DOHH2 (cell line): Measurements from ENCODE around the gene TBPL1.

Experiments
- H3F3A ChIP-seq: fragments of 200-600 bp; sonication (generic), shearing (Covaris generic); 2 replicates; pipeline ENCODE4 v1.6.0; 2016; ENCODE audit warnings: antibody characterized with exemption, mild to moderate bottlenecking; ENCODE audit not compliant: control insufficient read depth, insufficient read depth
- H3K27ac ChIP-seq: fragments of 200-600 bp; sonication (generic); 2 replicates; pipeline ENCODE4 v1.5.1; 2014; ENCODE audit warnings: low read depth, mild to moderate bottlenecking, low read length, moderate library complexity
- H3K27me3 ChIP-seq: fragments of 200-600 bp; sonication (generic); 2 replicates; pipeline ENCODE4 v1.6.1; 2014; ENCODE audit warnings: mild to moderate bottlenecking, low read length, mixed read lengths; ENCODE audit not compliant: control insufficient read depth
- H3K36me3 ChIP-seq: fragments of 200-600 bp; sonication (generic); 2 replicates; pipeline ENCODE4 v1.6.1; 2014; ENCODE audit warnings: mild to moderate bottlenecking, low read length, moderate library complexity, mixed read lengths; ENCODE audit not compliant: control insufficient read depth
- H3K4me1 ChIP-seq: fragments of 200-600 bp; sonication (generic); 2 replicates; pipeline ENCODE4 v1.6.1; 2014; ENCODE audit warnings: mild to moderate bottlenecking, low read length, mixed read lengths; ENCODE audit not compliant: control insufficient read depth
- H3K4me2 ChIP-seq: fragments of 200-600 bp; sonication (generic); 2 replicates; pipeline ENCODE4 v1.6.0; 2014; ENCODE audit warnings: mild to moderate bottlenecking, low read length, moderate library complexity
- H3K4me3 ChIP-seq: fragments of 200-600 bp; sonication (generic); 2 replicates; pipeline ENCODE4 v1.5.1; 2014; ENCODE audit warnings: mild to moderate bottlenecking, low read length, mixed read lengths
- H3K79me2 ChIP-seq: fragments of 200-600 bp; sonication (generic); 2 replicates; pipeline ENCODE4 v1.6.1; 2014; ENCODE audit warnings: mild to moderate bottlenecking, low read length, mixed read lengths; ENCODE audit not compliant: control insufficient read depth
- H3K9me2 ChIP-seq: fragments of 200-600 bp; sonication (generic); replicated peaks from 2 replicates; pipeline ENCODE4 v1.6.1; 2014; ENCODE audit warnings: mild to moderate bottlenecking, low read length, mixed read lengths; ENCODE audit not compliant: control insufficient read depth
- H3K9me3 ChIP-seq: fragments of 200-600 bp; sonication (generic); 2 replicates; pipeline ENCODE4 v1.6.1; 2014; ENCODE audit warnings: antibody characterized with exemption, low read length, mixed read lengths; ENCODE audit not compliant: control insufficient read depth, insufficient read depth
- H4K20me1 ChIP-seq: fragments of 200-600 bp; sonication (generic); 2 replicates; pipeline ENCODE4 v1.6.0; 2014; ENCODE audit warnings: low read depth, mild to moderate bottlenecking, antibody characterized with exemption, low read length, moderate library complexity; ENCODE audit not compliant: control insufficient read depth, insufficient read depth
- EZH2phosphoT487 ChIP-seq: fragments of 200-600 bp; sonication (generic); IDR thresholded peaks from 2 replicates; pipeline ENCODE4 v1.6.1; 2017; ENCODE audit warnings: borderline replicate concordance, mild to moderate bottlenecking, antibody characterized with exemption, low read length, moderate library complexity, mixed read lengths
- TF ChIP-seq, protein P1 (sequence below): fragments of 200-600 bp; sonication (generic); IDR thresholded peaks from one replicate; pipeline ENCODE4 v1.5.1; 2014; ENCODE audit warnings: antibody characterized with exemption, mild to moderate bottlenecking, low read depth, low read length; ENCODE audit not compliant: poor library complexity, severe bottlenecking

Gene TBPL1

DNA sequence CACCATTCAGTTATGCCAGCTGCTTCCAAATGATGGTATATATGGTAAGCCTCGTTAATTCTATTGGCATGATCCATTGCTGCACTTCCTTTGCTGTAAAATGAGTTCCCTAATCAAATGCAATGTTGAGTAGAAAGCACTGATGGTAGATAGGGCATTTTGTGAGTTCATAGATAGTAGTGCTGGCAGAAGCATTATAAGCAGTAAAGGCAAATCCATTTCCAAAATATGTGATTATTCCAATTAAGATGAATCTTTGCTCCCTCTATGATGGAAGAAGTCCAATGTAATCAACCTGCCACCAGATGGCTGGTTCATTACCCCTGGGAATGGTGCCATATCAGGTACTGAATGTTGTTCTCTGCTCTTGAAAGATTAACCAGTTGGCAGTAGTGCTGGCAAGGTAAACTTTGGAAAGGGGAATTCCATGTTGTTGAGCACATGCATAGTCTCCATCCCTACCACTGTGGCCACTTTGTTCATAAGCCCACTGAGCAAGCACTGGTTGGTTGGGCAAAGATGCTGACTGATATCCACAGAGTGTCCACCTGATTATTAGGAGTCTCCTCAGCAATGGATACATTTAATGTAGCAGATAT lies 5.6 kb upstream of the TBPL1 start:
- TF ChIP-seq, protein P1, sequence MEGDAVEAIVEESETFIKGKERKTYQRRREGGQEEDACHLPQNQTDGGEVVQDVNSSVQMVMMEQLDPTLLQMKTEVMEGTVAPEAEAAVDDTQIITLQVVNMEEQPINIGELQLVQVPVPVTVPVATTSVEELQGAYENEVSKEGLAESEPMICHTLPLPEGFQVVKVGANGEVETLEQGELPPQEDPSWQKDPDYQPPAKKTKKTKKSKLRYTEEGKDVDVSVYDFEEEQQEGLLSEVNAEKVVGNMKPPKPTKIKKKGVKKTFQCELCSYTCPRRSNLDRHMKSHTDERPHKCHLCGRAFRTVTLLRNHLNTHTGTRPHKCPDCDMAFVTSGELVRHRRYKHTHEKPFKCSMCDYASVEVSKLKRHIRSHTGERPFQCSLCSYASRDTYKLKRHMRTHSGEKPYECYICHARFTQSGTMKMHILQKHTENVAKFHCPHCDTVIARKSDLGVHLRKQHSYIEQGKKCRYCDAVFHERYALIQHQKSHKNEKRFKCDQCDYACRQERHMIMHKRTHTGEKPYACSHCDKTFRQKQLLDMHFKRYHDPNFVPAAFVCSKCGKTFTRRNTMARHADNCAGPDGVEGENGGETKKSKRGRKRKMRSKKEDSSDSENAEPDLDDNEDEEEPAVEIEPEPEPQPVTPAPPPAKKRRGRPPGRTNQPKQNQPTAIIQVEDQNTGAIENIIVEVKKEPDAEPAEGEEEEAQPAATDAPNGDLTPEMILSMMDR: no peak
- no peak for TF ChIP-seq EZH2phosphoT487
- Histone ChIP-seq H4K20me1 (no peaks in the 10 kb centered on the region), H3K36me3 (peaks cover 1% of the 10 kb centered on the region; the same call in 1 of the 2 replicates), H3K4me3 (no peak overlapping the region), H3F3A (peaks cover under 1% of the 10 kb centered on the region), H3K9me2 (no peaks in the 10 kb centered on the region), H3K9me3 (no peaks in the 10 kb centered on the region), H3K4me2 (no peak overlapping the region), H3K27ac (no peak overlapping the region), H3K27me3 (no peaks in the 10 kb centered on the region), H3K79me2 (no peaks in the 10 kb centered on the region), H3K4me1 (peaks cover 8% of the 10 kb centered on the region)

GRCh38 chr6:133948472-133948871 lies 4.6 kb upstream of the TBPL1 start:
- Histone ChIP-seq H3K9me2 (no peaks in the 10 kb centered on the region), H3K79me2 (peaks cover 4% of the 10 kb centered on the region), H3K27ac (no peak overlapping the region), H3K4me1 (peaks cover 8% of the 10 kb centered on the region), H3K4me3 (no peak overlapping the region), H3F3A (peaks cover 4% of the 10 kb centered on the region), H3K4me2 (no peak overlapping the region), H4K20me1 (peaks cover under 1% of the 10 kb centered on the region; the same call in 1 of the 2 replicates), H3K27me3 (no peaks in the 10 kb centered on the region), H3K36me3 (peaks cover 7% of the 10 kb centered on the region; the same call in 1 of the 2 replicates), H3K9me3 (no peaks in the 10 kb centered on the region)
- no peak for TF ChIP-seq EZH2phosphoT487

DNA sequence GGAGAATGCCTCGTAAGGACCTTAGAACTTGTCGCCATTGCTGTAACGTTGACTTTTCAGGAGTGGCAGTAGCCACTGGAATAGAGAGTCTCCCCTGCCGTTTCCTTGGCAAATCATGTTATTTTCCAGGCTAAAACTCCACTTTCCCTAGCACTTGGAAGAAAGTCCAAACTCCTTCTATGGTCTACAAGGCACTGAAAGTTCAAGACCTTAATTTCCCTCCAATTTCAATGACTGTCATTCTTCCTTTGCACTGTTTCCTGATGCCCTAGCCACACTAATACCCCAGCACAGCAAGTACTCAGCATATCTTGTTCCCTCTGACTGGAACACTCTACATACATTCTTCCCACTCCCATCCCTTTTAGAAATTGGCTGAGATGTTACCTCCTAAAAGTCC lies 1.8 kb upstream of the TBPL1 start:
- Histone ChIP-seq H3F3A (peaks cover 4% of the 10 kb centered on the region), H4K20me1 (peaks cover 18% of the 10 kb centered on the region), H3K4me2 (peak overlapping the region; percentile 94), H3K27ac (0 out of 2 replicates have a peak overlapping the region, but pooled peaks have one; percentile 85), H3K36me3 (peaks cover 11% of the 10 kb centered on the region; the same call in 1 of the 2 replicates), H3K9me3 (no peaks in the 10 kb centered on the region), H3K27me3 (no peaks in the 10 kb centered on the region), H3K9me2 (no peaks in the 10 kb centered on the region), H3K4me3 (peak overlapping the region; percentile 99), H3K79me2 (peaks cover 32% of the 10 kb centered on the region), H3K4me1 (peaks cover 30% of the 10 kb centered on the region)
- TF ChIP-seq EZH2phosphoT487: no peak
- TF ChIP-seq, protein P1: no peak
